ENCODE results near the gene JAG1.

Gene JAG1

DNA sequence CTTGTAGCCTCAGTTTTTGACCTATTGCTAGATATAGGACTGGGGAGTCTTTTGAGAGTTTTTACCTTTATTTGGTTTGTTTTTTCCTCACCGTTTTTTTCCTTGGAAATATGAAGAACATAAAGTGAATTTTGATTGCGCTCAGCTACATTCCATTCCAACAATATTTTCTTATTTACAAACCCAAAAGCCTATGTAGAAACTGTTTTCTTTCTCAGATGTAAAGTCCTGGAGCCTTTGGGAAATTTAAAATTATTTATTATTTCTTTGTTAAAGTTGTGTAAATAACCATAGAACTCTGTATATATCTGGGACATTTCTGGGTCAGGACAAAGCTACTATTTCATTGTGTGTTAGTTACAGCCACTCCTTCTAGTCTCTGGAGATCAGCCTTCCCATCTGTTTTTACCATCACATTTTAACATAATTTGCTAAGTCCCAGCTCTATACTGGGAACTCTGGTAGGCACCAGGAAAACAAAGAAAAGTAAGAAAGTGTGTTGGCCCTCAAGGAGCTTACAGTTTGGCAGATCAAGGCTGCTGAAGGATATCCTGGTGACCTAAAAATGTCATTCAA, 68.8 kb downstream of the JAG1 start:
- H3K27me3 ChIP-seq (replicated peaks; ENCODE audit: control insufficient read depth, insufficient read depth, low read length, poor library complexity, severe bottlenecking): no peaks in the 10 kb centered on the region
- H3K4me1 ChIP-seq (ENCODE audit: control insufficient read depth, insufficient read depth, low read length, poor library complexity, severe bottlenecking): no peaks in the 10 kb centered on the region
- no peak for DNase-seq
- H3K9me3 ChIP-seq (ENCODE audit: control insufficient read depth, low read length): no peaks in the 10 kb centered on the region
- H3K27ac ChIP-seq (ENCODE audit: insufficient read depth, low read length, poor library complexity, severe bottlenecking): no peak overlapping the region
- H3K36me3 ChIP-seq (ENCODE audit: control insufficient read depth, insufficient read depth, low read length): no peaks in the 10 kb centered on the region
- no peak overlapping the region for H3K4me3 ChIP-seq (ENCODE audit: insufficient read depth, low read depth, low read length, poor library complexity, severe bottlenecking)

DNA sequence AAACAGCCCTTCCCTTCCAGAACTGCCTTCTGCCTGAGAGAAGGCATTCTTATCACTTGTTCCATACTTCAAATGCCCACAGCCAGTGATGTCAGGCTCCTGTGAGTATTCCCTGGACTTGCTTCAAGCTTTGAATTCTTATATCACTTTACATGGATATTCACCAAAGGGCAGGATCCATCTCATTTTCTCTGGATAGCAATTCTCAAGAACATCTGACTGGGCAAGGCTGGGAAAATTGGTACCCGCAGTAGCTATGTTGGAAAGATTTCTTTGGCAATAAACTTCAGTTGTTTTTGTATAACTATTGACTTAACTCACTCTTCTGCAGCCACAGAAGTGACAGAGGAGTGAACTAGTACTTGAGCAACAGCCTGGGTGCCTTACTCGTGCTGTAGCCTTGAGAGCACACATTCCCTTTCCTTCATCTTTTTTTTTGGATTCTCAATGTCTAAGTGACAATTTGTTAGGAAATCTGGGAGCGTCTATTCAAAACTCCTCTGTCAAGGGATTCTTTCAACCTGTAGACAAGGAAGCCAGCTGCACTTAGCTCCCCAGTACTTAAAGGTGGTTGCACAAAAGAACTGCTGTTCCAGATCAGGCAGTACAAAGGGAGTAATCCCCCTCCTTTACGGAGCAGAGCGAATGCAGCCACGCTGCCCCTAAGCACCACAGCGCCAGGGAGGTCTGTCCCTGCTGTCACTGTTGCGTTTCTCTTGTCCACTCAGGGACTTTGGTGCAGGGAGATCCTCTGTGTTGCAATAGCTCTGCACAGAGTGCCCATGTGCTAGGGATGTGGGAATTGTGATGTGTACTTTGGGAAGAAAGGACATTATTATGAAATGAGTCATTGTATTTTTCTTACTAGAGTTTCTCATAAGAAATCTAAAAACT, 69.6 kb downstream of the JAG1 start:
- Histone ChIP-seq H3K9me3 (ENCODE audit: control insufficient read depth, low read length) (no peaks in the 10 kb centered on the region), H3K27ac (ENCODE audit: insufficient read depth, low read length, poor library complexity, severe bottlenecking) (no peak overlapping the region), H3K4me3 (ENCODE audit: insufficient read depth, low read depth, low read length, poor library complexity, severe bottlenecking) (no peak overlapping the region), H3K27me3 (replicated peaks; ENCODE audit: control insufficient read depth, insufficient read depth, low read length, poor library complexity, severe bottlenecking) (no peaks in the 10 kb centered on the region), H3K4me1 (ENCODE audit: control insufficient read depth, insufficient read depth, low read length, poor library complexity, severe bottlenecking) (no peaks in the 10 kb centered on the region), H3K36me3 (ENCODE audit: control insufficient read depth, insufficient read depth, low read length) (no peaks in the 10 kb centered on the region)
- no peak for DNase-seq

DNA sequence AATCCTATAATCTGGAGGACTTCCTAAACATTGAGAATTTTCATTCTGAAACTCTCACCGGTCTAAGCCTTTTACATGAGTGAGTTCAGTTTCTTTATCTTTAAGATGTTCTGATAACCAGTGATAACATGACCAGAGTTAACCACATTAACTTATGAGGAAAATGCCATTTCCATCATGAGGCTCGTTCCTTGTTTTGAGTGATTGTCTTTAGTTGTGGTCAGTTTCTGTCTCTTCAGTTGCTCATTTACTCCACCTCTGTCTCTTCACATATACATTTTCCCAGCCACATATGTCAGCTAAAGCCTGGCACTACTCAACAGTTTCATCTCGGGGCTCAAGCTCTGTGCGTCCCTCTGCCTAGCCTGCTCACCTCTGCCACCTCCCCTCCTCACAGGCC, 70.4 kb downstream of the JAG1 start:
- H3K27ac ChIP-seq (ENCODE audit: insufficient read depth, low read length, poor library complexity, severe bottlenecking): no peak overlapping the region
- no peak for DNase-seq
- peaks cover 6% of the 10 kb centered on the region for H3K36me3 ChIP-seq (ENCODE audit: control insufficient read depth, insufficient read depth, low read length)
- no peaks in the 10 kb centered on the region for H3K4me1 ChIP-seq (ENCODE audit: control insufficient read depth, insufficient read depth, low read length, poor library complexity, severe bottlenecking)
- H3K9me3 ChIP-seq (ENCODE audit: control insufficient read depth, low read length): no peaks in the 10 kb centered on the region
- no peak overlapping the region for H3K4me3 ChIP-seq (ENCODE audit: insufficient read depth, low read depth, low read length, poor library complexity, severe bottlenecking)
- H3K27me3 ChIP-seq (replicated peaks; ENCODE audit: control insufficient read depth, insufficient read depth, low read length, poor library complexity, severe bottlenecking): no peaks in the 10 kb centered on the region

DNA sequence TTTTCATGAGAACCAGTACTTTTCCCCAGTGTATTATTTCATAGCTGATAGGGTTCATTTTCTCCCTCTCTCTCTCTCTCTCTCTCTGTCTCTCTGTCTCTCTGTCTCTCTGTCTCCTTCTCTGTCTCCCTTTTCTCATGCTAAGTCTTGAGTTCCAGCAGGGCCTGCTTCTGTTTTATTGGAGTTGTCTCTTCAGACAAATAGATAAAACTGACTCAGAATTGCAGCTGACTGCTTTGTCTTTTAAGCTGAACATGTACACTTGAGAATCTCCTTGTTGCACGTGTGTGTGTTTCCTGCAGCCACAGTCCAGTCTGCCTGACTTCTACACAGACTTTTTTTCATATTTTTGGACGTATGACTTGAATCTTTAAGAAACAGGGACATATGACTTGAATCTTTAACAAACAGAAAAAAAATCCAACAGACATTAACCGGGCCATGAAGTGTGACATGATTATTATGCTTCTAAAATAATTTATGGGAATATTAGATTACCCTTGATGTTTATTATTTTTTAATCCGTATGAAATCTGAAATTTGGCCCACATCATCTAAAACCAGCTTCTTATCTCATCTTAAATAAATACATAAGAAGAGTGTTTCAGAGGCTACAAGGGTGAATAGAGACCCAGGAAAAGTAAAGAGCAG, 71.5 kb downstream of the JAG1 start:
- no peak for DNase-seq
- Histone ChIP-seq H3K4me1 (ENCODE audit: control insufficient read depth, insufficient read depth, low read length, poor library complexity, severe bottlenecking) (no peaks in the 10 kb centered on the region), H3K27me3 (replicated peaks; ENCODE audit: control insufficient read depth, insufficient read depth, low read length, poor library complexity, severe bottlenecking) (no peaks in the 10 kb centered on the region), H3K27ac (ENCODE audit: insufficient read depth, low read length, poor library complexity, severe bottlenecking) (no peak overlapping the region), H3K4me3 (ENCODE audit: insufficient read depth, low read depth, low read length, poor library complexity, severe bottlenecking) (no peak overlapping the region), H3K9me3 (ENCODE audit: control insufficient read depth, low read length) (no peaks in the 10 kb centered on the region), H3K36me3 (ENCODE audit: control insufficient read depth, insufficient read depth, low read length) (peaks cover 6% of the 10 kb centered on the region)

DNA sequence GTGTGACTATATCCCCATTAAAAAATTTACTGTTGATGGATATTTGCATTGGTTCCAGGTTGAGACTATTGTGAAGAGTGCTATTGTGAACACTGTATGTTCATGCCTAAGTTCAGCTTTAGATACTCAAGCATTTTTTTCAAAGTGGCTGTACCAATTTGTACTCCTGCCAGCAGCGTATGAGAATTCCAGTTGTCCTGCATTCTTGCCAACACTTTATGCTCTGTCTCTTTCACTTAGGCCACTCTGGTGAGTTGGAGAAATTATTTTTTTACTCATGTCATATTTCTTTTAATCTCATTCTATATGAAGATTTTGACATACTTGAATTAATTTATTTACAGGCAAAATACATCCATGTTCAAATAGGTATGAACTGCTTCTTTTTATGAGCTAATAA, 76.2 kb downstream of the JAG1 start:
- Histone ChIP-seq H3K27ac (ENCODE audit: insufficient read depth, low read length, poor library complexity, severe bottlenecking) (no peak overlapping the region), H3K36me3 (ENCODE audit: control insufficient read depth, insufficient read depth, low read length) (peaks cover 6% of the 10 kb centered on the region), H3K27me3 (replicated peaks; ENCODE audit: control insufficient read depth, insufficient read depth, low read length, poor library complexity, severe bottlenecking) (no peaks in the 10 kb centered on the region), H3K9me3 (ENCODE audit: control insufficient read depth, low read length) (no peaks in the 10 kb centered on the region), H3K4me1 (ENCODE audit: control insufficient read depth, insufficient read depth, low read length, poor library complexity, severe bottlenecking) (no peaks in the 10 kb centered on the region), H3K4me3 (ENCODE audit: insufficient read depth, low read depth, low read length, poor library complexity, severe bottlenecking) (no peak overlapping the region)
- no peak for DNase-seq

DNA sequence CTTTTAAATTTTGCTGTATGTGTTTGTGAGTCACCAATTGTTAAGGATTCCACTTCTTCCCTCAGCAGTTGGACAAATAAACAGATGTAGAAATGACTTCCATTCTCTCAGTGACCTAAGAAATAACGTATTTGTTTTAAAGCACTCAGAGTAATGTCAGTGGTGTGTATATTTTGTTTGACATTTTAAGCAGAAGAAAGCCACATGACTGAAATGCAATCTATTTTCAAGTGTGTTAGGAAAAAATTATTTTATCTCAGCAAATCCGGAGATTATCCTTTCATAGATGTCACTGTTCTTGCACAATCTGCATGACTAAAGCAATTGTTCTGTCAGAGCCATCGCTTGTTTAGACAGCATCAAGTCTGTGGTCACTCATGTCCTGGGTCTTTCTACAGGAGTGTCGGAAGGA, 77.1 kb downstream of the JAG1 start:
- peaks cover 6% of the 10 kb centered on the region for H3K36me3 ChIP-seq (ENCODE audit: control insufficient read depth, insufficient read depth, low read length)
- H3K4me3 ChIP-seq (ENCODE audit: insufficient read depth, low read depth, low read length, poor library complexity, severe bottlenecking): no peak overlapping the region
- H3K27me3 ChIP-seq (replicated peaks; ENCODE audit: control insufficient read depth, insufficient read depth, low read length, poor library complexity, severe bottlenecking): no peaks in the 10 kb centered on the region
- H3K9me3 ChIP-seq (ENCODE audit: control insufficient read depth, low read length): no peaks in the 10 kb centered on the region
- DNase-seq: no peak
- H3K27ac ChIP-seq (ENCODE audit: insufficient read depth, low read length, poor library complexity, severe bottlenecking): no peak overlapping the region
- no peaks in the 10 kb centered on the region for H3K4me1 ChIP-seq (ENCODE audit: control insufficient read depth, insufficient read depth, low read length, poor library complexity, severe bottlenecking)

DNA sequence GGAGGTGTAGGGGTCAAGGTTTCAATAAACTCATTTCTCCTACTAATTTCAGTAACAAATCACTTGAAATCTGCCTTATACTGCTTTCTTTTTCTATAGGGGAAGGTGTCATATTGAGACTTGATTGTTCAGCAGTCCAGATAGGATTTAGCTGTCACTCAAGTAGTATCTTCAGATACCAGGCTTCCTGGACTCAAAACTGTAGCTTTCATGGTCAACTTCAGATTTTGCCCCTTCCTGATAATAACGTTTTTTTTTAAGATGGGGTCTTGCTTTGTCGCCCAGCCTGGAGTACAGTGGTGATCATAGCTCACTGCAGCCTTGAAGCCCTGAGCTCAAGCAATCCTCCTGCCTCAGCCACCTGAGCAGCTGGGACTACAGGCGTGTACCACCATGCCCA, 77.8 kb downstream of the JAG1 start:
- H3K27me3 ChIP-seq (replicated peaks; ENCODE audit: control insufficient read depth, insufficient read depth, low read length, poor library complexity, severe bottlenecking): no peaks in the 10 kb centered on the region
- H3K9me3 ChIP-seq (ENCODE audit: control insufficient read depth, low read length): no peaks in the 10 kb centered on the region
- no peak overlapping the region for H3K27ac ChIP-seq (ENCODE audit: insufficient read depth, low read length, poor library complexity, severe bottlenecking)
- no peak overlapping the region for H3K4me3 ChIP-seq (ENCODE audit: insufficient read depth, low read depth, low read length, poor library complexity, severe bottlenecking)
- peaks cover 6% of the 10 kb centered on the region for H3K36me3 ChIP-seq (ENCODE audit: control insufficient read depth, insufficient read depth, low read length)
- H3K4me1 ChIP-seq (ENCODE audit: control insufficient read depth, insufficient read depth, low read length, poor library complexity, severe bottlenecking): no peaks in the 10 kb centered on the region
- no peak for DNase-seq

DNA sequence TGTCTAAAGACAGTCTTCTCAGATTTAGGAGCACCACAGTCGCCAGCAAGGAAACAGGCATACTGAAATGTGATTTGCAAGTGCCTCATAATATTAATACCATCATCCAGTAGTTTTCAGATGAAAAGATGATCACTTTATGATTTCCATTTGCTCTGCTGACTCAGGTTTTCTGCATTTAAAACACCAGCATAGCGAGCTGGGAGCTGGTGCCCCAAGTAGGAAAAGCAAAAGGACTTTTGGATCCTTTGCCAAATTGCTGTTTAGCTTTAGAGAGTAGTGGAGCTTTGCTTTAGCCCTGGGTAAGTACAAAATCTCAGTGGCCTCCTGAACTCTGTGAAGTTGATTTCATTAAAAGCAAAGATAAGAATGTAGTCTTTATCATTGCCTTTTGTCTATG, 78.5 kb downstream of the JAG1 start:
- Histone ChIP-seq H3K9me3 (ENCODE audit: control insufficient read depth, low read length) (no peaks in the 10 kb centered on the region), H3K27ac (ENCODE audit: insufficient read depth, low read length, poor library complexity, severe bottlenecking) (no peak overlapping the region), H3K36me3 (ENCODE audit: control insufficient read depth, insufficient read depth, low read length) (peaks cover 6% of the 10 kb centered on the region), H3K4me1 (ENCODE audit: control insufficient read depth, insufficient read depth, low read length, poor library complexity, severe bottlenecking) (no peaks in the 10 kb centered on the region), H3K4me3 (ENCODE audit: insufficient read depth, low read depth, low read length, poor library complexity, severe bottlenecking) (no peak overlapping the region), H3K27me3 (replicated peaks; ENCODE audit: control insufficient read depth, insufficient read depth, low read length, poor library complexity, severe bottlenecking) (no peaks in the 10 kb centered on the region)
- DNase-seq: no peak

DNA sequence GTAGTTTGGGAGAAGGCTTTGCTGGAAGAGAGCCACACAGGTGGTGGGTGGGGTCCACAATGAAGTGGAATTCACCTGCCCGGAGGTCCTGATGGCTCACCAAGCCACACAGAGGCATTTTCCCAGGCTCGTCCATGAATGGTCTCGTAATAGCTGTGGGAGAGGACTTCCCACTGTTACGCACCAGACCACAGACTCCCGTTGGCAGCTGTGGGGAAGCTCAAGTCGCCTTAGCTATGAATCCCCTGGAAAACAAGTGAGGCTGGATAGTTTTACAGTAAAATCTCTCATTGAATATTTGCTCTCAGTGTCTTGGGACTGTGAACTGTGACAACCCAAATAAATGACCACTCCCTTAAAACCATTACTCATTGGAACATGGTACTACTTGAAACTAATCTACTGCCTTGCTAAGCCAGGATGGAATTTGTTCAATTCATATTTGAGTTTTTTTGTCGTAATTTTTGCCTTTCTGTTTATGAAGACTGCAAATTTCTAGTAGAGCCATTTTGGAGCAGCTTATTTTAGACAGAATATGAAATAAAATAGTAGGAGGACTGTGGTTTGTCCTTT, 79.4 kb downstream of the JAG1 start:
- Histone ChIP-seq H3K27me3 (replicated peaks; ENCODE audit: control insufficient read depth, insufficient read depth, low read length, poor library complexity, severe bottlenecking) (no peaks in the 10 kb centered on the region), H3K36me3 (ENCODE audit: control insufficient read depth, insufficient read depth, low read length) (peaks cover 6% of the 10 kb centered on the region), H3K4me1 (ENCODE audit: control insufficient read depth, insufficient read depth, low read length, poor library complexity, severe bottlenecking) (no peaks in the 10 kb centered on the region), H3K27ac (ENCODE audit: insufficient read depth, low read length, poor library complexity, severe bottlenecking) (no peak overlapping the region), H3K9me3 (ENCODE audit: control insufficient read depth, low read length) (no peaks in the 10 kb centered on the region), H3K4me3 (ENCODE audit: insufficient read depth, low read depth, low read length, poor library complexity, severe bottlenecking) (no peak overlapping the region)
- DNase-seq: no peak

Measured in effector memory CD4-positive, alpha-beta T cell (primary cell).